Measurements from ENCODE around the gene SFMBT1. TPM values are rescaled to one million over a fixed set of nuclear protein-coding genes. Genes with fewer than 3 reads are reported as not detected.

SFMBT1 gene
- total and polyA plus RNA-seq, 2 of the 8 experiments (the other 6 are each of a cell fraction or from before 2014, with no cell fraction given): 8.1 to 16.8 TPM

GRCh38 chr3:52880047-52880446 lies 165.8 kb downstream of the SFMBT1 start:
- H3K4me2 ChIP-seq (ENCODE audit: insufficient read depth in 1 of 2, low read depth in 2 of 2, low read length in 2 of 2): no peak overlapping the region
- no peak overlapping the region for H2BK120ac ChIP-seq (replicated peaks; ENCODE audit: low read depth, low read length)
- no peak overlapping the region for H3K4ac ChIP-seq (replicated peaks; ENCODE audit: insufficient read length, low read depth, low read length)
- peaks cover 0 to 9% (median 3%) of the 10 kb centered on the region in 4 experiments; a peak in 5 of 7 replicates for H3K4me1 ChIP-seq (replicated peaks in 1 of 4; ENCODE audit: control insufficient read depth in 3 of 4, insufficient read depth in 4 of 4, low read length in 3 of 4)
- no peaks in the 10 kb centered on the region for H3K23me2 ChIP-seq (ENCODE audit: low read depth, low read length)
- DNase-seq (ENCODE audit: low read depth in 1 of 2, low spot score in 2 of 2) (no peak), FAIRE-seq (no peak)
- 93% methylated on average over 5 of the region's 5 CpGs; no CpG with 5 or more reads in 1 of the 2 experiments for WGBS, 2 experiments (ENCODE audit: extremely low coverage in 1 of 2, insufficient coverage in 1 of 2, insufficient read length in 1 of 2, insufficient replicate concordance in 2 of 2, low coverage in 1 of 2, low lambda C conversion rate in 2 of 2, missing lambda C conversion rate in 1 of 2)
- no peak overlapping the region for H2BK5ac ChIP-seq (ENCODE audit: low read depth, low read length)
- H4K8ac ChIP-seq (ENCODE audit: extremely low read depth, insufficient read depth, low read length): no peak overlapping the region
- H4K5ac ChIP-seq (ENCODE audit: insufficient read length, low read depth, low read length): no peak overlapping the region
- H4K91ac ChIP-seq (replicated peaks; ENCODE audit: insufficient read length, low read length): no peak overlapping the region
- no peak overlapping the region for H2BK15ac ChIP-seq (ENCODE audit: low read length)
- no peak overlapping the region for H2AK5ac ChIP-seq (ENCODE audit: low read depth, low read length)
- H3K79me1 ChIP-seq (ENCODE audit: low read depth, low read length): peaks cover 7% of the 10 kb centered on the region
- ChIA-PET CTCF (ENCODE audit: partially characterized antibody) (interaction anchor here (0.9 to 3.1 kb wide), 17 partner anchors 9 to 408 kb away, joined by 3 to 20 read pairs (median 5); partner anchors contain the start of gene STIMATE), POLR2A (ENCODE audit: partially characterized antibody) (no interaction called here)
- H3K27me3 ChIP-seq (replicated peaks in 1 of 4; ENCODE audit: control insufficient read depth in 3 of 4, extremely low read depth in 1 of 4, insufficient read depth in 3 of 4, low read length in 3 of 4): no peaks in the 10 kb centered on the region
- no peak overlapping the region for H2BK12ac ChIP-seq (ENCODE audit: low read depth, low read length)
- H3K36me3 ChIP-seq (ENCODE audit: control insufficient read depth in 2 of 4, insufficient read depth in 4 of 4, low read length in 3 of 4): no peaks in the 10 kb centered on the region
- H2BK20ac ChIP-seq (ENCODE audit: low read length): no peak overlapping the region
- no peak overlapping the region for H3K14ac ChIP-seq (ENCODE audit: insufficient read length)
- H4K20me1 ChIP-seq (replicated peaks in 1 of 2; ENCODE audit: control insufficient read depth in 1 of 2, insufficient read depth in 2 of 2, low read length in 2 of 2): peaks cover 0 to 9% of the 10 kb centered on the region in 2 experiments
- H3K27ac ChIP-seq (ENCODE audit: low read depth, low read length): no peak overlapping the region
- H3K4me3 ChIP-seq (ENCODE audit: extremely low read depth in 1 of 4, insufficient read depth in 2 of 4, low read depth in 3 of 4, low read length in 4 of 4): no peak overlapping the region
- H3K9ac ChIP-seq (replicated peaks in 1 of 4; ENCODE audit: extremely low read depth in 1 of 4, low read depth in 3 of 4, low read length in 3 of 4): no peak overlapping the region
- H3K79me2 ChIP-seq (ENCODE audit: control insufficient read depth in 1 of 2, insufficient read depth in 2 of 2, low read length in 2 of 2): peaks cover 0 to 18% of the 10 kb centered on the region in 2 experiments; a peak in 2 of 4 replicates
- H3K18ac ChIP-seq (ENCODE audit: extremely low read depth, low read length): no peak overlapping the region
- H3K9me3 ChIP-seq (ENCODE audit: insufficient read depth in 2 of 2, low read depth in 1 of 2, low read length in 1 of 2): no peaks in the 10 kb centered on the region
- no peak overlapping the region for H3K23ac ChIP-seq (ENCODE audit: insufficient read length)
- H3K56ac ChIP-seq (replicated peaks; ENCODE audit: insufficient read length, low read depth, low read length): no peak overlapping the region
- no peak overlapping the region for H2AFZ ChIP-seq (ENCODE audit: low read length)
- no peak for TF ChIP-seq HDAC6 (IDR thresholded peaks at IDR 0.05; ENCODE audit: low read depth, low read length)
- TF ChIP-seq SRF (IDR thresholded peaks at IDR 0.05; ENCODE audit: low read depth, low read length): no peak
- TF ChIP-seq KDM4A (IDR thresholded peaks at IDR 0.05; ENCODE audit: low read depth, low read length, severe bottlenecking): no peak
- no peak for TF ChIP-seq TCF12 (IDR thresholded peaks at IDR 0.05; ENCODE audit: low read depth, low read length)
- no peak for TF ChIP-seq SIRT6 (IDR thresholded peaks at IDR 0.05; ENCODE audit: low read length)
- TF ChIP-seq SP2 (IDR thresholded peaks at IDR 0.05; ENCODE audit: low read length): no peak
- TF ChIP-seq SP4 (IDR thresholded peaks at IDR 0.05; ENCODE audit: low read length): no peak
- TF ChIP-seq NANOG (IDR thresholded peaks at IDR 0.05; ENCODE audit: insufficient read depth, low read depth, low read length, poor library complexity, severe bottlenecking): no peak
- TF ChIP-seq HDAC2 (IDR thresholded peaks at IDR 0.05; ENCODE audit: borderline replicate concordance in 1 of 2, low read depth in 2 of 2, low read length in 2 of 2): no peak
- no peak for TF ChIP-seq CHD1 (IDR thresholded peaks at IDR 0.05; ENCODE audit: low read depth, low read length)
- TF ChIP-seq, protein P1, sequence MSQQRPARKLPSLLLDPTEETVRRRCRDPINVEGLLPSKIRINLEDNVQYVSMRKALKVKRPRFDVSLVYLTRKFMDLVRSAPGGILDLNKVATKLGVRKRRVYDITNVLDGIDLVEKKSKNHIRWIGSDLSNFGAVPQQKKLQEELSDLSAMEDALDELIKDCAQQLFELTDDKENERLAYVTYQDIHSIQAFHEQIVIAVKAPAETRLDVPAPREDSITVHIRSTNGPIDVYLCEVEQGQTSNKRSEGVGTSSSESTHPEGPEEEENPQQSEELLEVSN (IDR thresholded peaks at IDR 0.05): no peak
- TF ChIP-seq POU5F1 (IDR thresholded peaks at IDR 0.05; ENCODE audit: low read depth, low read length): no peak
- no peak for TF ChIP-seq KDM1A (IDR thresholded peaks at IDR 0.05; ENCODE audit: borderline replicate concordance, low read length)
- TF ChIP-seq NRF1 (IDR thresholded peaks at IDR 0.05; ENCODE audit: low read depth, low read length): no peak
